HG03095 (cell line): ENCODE measurements around the gene ADGRG7.

Experiments
- ATAC-seq: cut with Tn5 transposase; IDR thresholded peaks from one replicate; pipeline ENCODE4 v1.9.1; 2021; ENCODE audit warnings: moderate library complexity; ENCODE audit not compliant: unreplicated experiment

ADGRG7 gene

GRCh38 chr3:100732435-100732834 is 123.0 kb downstream of the ADGRG7 start:
- ATAC-seq, result no peak

GRCh38 chr3:100737334-100737733 is 127.9 kb downstream of the ADGRG7 start:
- ATAC-seq, result no peak

GRCh38 chr3:100740207-100740606 is 130.8 kb downstream of the ADGRG7 start:
- ATAC-seq, result no peak

- ATAC-seq, result no peak
These were observed 134.1 kb downstream of the ADGRG7 start for GRCh38 chr3:100743535-100743934.

GRCh38 chr3:100744671-100745070 is 135.3 kb downstream of the ADGRG7 start:
- ATAC-seq, result no peak
